Stimulated activated CD8-positive, alpha-beta memory T cell treated with anti-CD3 and anti-CD28 coated beads, Interleukin-7, amount 100 ng/mL, for 48 hours (primary cell): ENCODE results near the gene SPPL2A.

Source experiments
- DNase-seq, 2 donors: peaks; one replicate each; pipeline ENCODE4 v3.0.0-alpha.2; 2020; ENCODE audit warnings: low read depth in 1 of 2; ENCODE audit errors: extremely low read depth in 1 of 2

The SPPL2A gene

GRCh38 chr15:50774450-50774849 lies 8.9 kb upstream of the SPPL2A start:
- DNase-seq = no peak

DNA sequence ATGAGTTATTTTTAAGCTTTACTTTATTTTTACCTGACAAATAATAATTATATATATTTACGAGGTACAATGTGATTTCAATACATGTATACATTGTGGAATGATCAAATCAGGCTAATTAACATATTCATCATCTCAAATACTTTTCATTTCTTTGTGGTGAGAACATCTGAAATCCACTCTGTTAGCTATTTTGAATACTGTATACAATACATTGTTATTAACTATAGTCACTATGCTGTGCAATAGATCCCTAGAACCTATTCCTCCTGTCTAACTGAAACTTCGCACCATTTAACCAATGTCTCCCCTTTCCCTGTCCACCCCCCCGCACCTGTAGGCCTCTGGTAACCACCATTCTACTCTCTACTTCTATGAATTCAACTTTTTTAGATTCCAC lies 7.9 kb upstream of the SPPL2A start:
- no peak for DNase-seq

- DNase-seq = no peak
Measured at GRCh38 chr15:50767332-50767861, 1.9 kb upstream of the SPPL2A start.

DNA sequence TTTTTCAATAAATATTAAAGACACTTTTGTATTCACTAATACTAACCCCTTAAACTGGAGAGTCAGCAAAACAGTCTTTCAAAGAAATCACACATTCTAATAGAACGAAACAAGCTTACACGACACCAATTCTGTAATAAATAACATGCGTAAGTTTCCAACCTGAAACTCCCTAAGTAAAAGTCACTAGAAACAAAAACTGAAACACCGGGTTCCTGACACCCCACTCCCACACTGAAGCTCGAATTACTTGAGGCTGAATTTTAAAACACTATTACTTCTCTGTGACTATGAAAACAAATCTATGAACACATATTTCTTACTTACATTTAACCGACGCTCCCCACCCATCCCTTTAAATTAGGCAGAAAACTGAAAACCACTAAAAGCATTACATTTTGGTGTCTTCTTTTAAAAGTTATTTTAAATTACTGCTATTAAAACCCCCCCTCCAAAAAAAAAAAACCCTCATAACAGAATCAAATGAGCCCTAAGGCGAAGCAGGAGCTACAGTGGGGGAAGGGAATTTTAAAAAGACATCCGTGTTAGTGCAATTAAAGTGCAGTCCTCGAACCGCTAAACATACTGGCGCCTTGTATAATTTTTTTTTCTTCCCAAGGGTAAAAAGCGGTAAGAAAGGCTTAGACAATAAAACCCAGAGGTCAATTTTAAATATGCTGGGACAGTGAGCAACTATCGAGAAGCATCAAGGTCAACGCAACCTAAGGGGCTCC lies 878 bp downstream of the SPPL2A start:
- peak in 1 of 2 donors; percentile 20 for DNase-seq

- no peak for DNase-seq
Measured at GRCh38 chr15:50758712-50759205, 6.7 kb downstream of the SPPL2A start.

DNA sequence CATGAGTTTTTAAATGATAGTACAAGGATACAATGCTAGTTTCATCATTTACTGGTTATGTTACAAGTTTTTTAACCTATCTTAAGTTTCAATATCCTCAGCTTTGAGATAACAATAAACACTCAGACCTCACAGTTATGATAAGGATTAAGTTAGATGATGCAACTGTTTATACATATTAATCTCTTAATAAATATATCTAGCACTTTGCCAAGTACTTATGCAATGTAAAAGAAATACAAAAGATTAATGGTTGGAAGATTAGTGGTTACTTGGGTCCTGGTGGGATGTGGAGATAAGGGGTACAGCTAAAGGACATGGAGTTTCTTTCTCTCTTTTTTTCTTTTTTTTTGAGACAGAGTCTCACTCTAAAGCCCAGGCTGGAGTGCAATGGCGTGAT lies 12.0 kb downstream of the SPPL2A start:
- no peak for DNase-seq

- DNase-seq = no peak
Measured at GRCh38 chr15:50751394-50751793, 14.1 kb downstream of the SPPL2A start.

DNA sequence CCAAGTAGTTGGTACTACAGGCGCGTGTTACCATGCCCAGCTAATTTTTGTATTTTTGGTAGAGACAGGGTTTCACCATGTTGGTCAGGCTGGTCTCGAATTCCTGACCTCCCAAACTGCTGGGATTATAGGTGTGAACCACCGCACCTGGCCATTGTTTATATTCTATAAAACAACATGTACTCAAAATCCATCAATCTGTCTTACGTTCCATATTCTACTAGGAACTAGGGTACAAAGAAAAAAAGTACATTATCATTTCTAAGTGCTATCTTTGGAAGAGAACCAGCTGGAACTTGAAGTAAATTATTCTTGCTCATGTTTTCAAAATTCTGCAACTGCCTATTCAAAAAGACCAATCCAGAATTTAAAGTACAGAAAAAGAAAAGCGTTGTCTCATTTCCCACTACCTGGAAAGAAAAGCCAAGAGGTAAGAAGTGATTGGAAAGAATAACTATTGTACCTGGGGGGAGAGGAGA lies 15.2 kb downstream of the SPPL2A start:
- DNase-seq = no peak

DNA sequence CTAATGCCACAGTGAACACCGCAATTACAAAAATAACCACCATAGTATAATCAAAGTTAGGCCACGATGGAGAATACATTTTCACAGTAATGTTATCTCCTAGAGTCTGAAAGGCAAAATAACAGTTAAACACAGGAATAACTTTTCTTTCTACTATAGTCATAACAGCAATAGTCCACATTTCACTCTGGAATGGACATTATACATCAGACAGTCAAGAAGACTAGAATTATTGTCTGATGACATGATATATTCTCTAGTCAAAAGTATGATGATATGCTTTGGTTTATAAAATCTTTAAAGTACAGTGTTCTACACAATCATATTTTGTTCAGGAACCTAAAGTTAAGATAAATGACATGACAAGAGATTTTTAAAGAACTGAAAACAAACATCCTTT lies 18.0 kb downstream of the SPPL2A start:
- DNase-seq = no peak

- no peak for DNase-seq
Measured at GRCh38 chr15:50744601-50745000, 20.9 kb downstream of the SPPL2A start.

DNA sequence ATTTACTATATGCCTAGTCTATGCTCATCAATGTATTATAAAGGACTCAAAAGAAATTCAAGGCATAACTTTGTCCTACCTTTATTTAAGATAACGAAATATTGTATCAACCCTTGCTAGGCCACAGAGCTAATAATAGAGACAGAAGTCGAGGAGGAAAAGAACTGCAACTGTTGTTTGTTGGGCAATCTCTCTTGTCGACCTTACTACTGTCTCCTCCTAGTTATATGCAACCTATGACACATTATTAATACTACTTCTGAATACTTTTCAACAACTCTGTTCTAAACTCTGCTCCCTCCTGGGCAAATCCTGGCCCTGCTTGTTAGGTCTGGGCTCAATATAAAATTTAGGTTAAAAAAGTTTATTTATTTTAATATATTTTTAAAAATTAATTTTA lies 24.6 kb downstream of the SPPL2A start:
- no peak for DNase-seq

- DNase-seq = no peak
Measured at GRCh38 chr15:50736823-50737222, 28.7 kb downstream of the SPPL2A start.

DNA sequence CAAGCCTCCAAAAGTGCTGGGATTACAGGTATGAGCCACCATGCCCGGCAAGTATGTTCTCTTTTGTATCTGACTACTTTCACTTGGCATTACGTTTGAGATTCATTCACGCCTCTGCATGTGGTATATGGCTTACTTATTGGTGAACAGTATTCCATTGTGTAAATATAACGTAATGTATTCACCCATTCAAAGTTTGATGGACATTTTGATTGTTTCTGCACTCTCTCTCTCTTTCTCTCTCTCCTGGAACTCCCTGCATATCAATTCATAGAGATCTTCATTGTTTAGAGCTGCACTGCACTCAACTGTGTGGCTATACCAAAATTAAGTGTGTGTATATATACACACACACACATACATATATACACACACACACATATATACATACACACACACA lies 30.4 kb downstream of the SPPL2A start:
- DNase-seq = no peak

- no peak for DNase-seq
Measured at GRCh38 chr15:50726315-50726714, 39.2 kb downstream of the SPPL2A start.

GRCh38 chr15:50718700-50719125 lies 46.8 kb downstream of the SPPL2A start:
- DNase-seq = no peak

DNA sequence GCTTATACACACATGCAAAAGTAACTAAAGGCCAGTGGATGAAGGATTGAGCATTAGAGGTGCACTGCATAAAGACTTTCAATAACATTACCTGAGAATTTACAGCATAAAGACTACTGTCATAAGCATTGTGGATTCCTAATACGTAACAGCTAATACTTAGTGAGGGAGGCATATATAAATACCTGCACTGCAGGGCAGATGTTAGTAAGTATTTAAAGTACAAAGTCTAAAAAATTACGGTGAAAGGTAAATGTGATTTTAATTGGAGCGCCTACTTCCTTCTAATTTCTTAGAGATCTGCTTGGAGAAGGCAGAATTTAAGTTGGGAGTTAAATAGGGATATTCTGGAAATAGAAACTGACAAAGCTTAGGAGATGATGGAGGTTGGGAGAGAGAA lies 53.5 kb downstream of the SPPL2A start:
- DNase-seq = no peak

GRCh38 chr15:50710585-50710984 lies 54.9 kb downstream of the SPPL2A start:
- DNase-seq = no peak

GRCh38 chr15:50707878-50708427 lies 57.6 kb downstream of the SPPL2A start:
- no peak for DNase-seq

- no peak for DNase-seq
Measured at GRCh38 chr15:50702762-50703334, 62.7 kb downstream of the SPPL2A start.

DNA sequence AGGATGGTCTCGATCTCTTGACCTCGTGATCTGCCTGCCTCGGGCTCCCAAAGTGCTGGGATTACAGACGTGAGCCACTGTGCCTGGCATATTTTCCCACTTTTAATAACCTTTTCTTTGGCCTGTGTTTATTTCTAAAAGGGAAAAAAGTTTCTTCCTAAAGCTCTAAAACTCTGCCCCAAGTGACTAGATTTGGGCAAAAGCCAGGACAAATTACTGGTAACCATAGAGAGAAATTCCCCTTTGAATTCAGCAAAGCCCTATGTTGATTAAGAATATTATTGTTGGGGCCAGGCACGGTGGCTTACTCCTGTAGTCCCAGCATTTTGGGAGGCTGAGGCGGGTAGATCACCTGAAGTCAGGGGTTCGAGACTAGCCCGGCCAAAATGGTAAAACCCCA lies 67.4 kb downstream of the SPPL2A start:
- DNase-seq = no peak

- no peak for DNase-seq
Measured at GRCh38 chr15:50697109-50697797, 68.3 kb downstream of the SPPL2A start.
